ENCODE measurements around the gene PPP2R5E. TPM values are rescaled to one million over a fixed set of nuclear protein-coding genes. Genes with fewer than 3 reads are reported as not detected.
"Not testable (repeated sequence)": the region's sequence is repeated elsewhere in the genome, so short reads cannot be mapped to it uniquely, and the experiment has no call there.

Gene PPP2R5E
- polyA plus RNA-seq, 5 donors, result 26.1 to 38.7 (median 36.7) TPM

GRCh38 chr14:63388766-63389431 lies 154.3 kb downstream of the PPP2R5E start:
- DNase-seq, result peak; percentile 27 to 40

- DNase-seq, result no peak
Observed at GRCh38 chr14:63387711-63388110, 155.5 kb downstream of the PPP2R5E start.

GRCh38 chr14:63383776-63384367 lies 159.3 kb downstream of the PPP2R5E start:
- DNase-seq, result no peak

GRCh38 chr14:63378444-63378843 lies 164.7 kb downstream of the PPP2R5E start:
- DNase-seq, result no peak

- no peak for DNase-seq
Observed at GRCh38 chr14:63375769-63376168, 167.4 kb downstream of the PPP2R5E start.

- DNase-seq, result not testable (repeated sequence)
Observed at GRCh38 chr14:63371613-63372012, 171.6 kb downstream of the PPP2R5E start.

- DNase-seq, result no peak
Observed at GRCh38 chr14:63371033-63371432, 172.1 kb downstream of the PPP2R5E start.

- DNase-seq, result no peak
Observed at GRCh38 chr14:63367742-63368364, 175.3 kb downstream of the PPP2R5E start.

GRCh38 chr14:63362389-63362819 lies 180.8 kb downstream of the PPP2R5E start:
- no peak for DNase-seq

- no peak for DNase-seq
Observed at GRCh38 chr14:63361790-63362189, 181.4 kb downstream of the PPP2R5E start.

GRCh38 chr14:63357841-63358240 lies 185.3 kb downstream of the PPP2R5E start:
- DNase-seq, result no peak

- no peak for DNase-seq
Observed at GRCh38 chr14:63345826-63346225, 197.4 kb downstream of the PPP2R5E start.

GRCh38 chr14:63344336-63344735 lies 198.8 kb downstream of the PPP2R5E start:
- DNase-seq, result no peak

GRCh38 chr14:63343878-63344277 lies 199.3 kb downstream of the PPP2R5E start:
- no peak for DNase-seq

- DNase-seq, result no peak
Observed at GRCh38 chr14:63342371-63342770, 200.8 kb downstream of the PPP2R5E start.

- no peak for DNase-seq
Observed at GRCh38 chr14:63328787-63329737, 214.1 kb downstream of the PPP2R5E start.

GRCh38 chr14:63326840-63327239 lies 216.3 kb downstream of the PPP2R5E start:
- DNase-seq, result no peak

GRCh38 chr14:63322897-63323573 lies 220.1 kb downstream of the PPP2R5E start:
- DNase-seq, result peak; percentile 5 to 15

GRCh38 chr14:63322472-63322871 lies 220.7 kb downstream of the PPP2R5E start:
- no peak for DNase-seq

Measured in right lung (tissue), 5 donors.